Stimulated activated CD4-positive, alpha-beta T cell treated with anti-CD3 and anti-CD28 coated beads, Interleukin-2, amount 100 ng/mL, for 24 hours (primary cell): ENCODE measurements around the gene ZBTB43.
"Not testable (repeated sequence)": the region's sequence is repeated elsewhere in the genome, so short reads cannot be mapped to it uniquely, and the experiment has no call there.

Source experiments
- DNase-seq, 2 donors: peaks; one replicate each; pipeline ENCODE4 v3.0.0-alpha.2; 2020

Gene ZBTB43

DNA sequence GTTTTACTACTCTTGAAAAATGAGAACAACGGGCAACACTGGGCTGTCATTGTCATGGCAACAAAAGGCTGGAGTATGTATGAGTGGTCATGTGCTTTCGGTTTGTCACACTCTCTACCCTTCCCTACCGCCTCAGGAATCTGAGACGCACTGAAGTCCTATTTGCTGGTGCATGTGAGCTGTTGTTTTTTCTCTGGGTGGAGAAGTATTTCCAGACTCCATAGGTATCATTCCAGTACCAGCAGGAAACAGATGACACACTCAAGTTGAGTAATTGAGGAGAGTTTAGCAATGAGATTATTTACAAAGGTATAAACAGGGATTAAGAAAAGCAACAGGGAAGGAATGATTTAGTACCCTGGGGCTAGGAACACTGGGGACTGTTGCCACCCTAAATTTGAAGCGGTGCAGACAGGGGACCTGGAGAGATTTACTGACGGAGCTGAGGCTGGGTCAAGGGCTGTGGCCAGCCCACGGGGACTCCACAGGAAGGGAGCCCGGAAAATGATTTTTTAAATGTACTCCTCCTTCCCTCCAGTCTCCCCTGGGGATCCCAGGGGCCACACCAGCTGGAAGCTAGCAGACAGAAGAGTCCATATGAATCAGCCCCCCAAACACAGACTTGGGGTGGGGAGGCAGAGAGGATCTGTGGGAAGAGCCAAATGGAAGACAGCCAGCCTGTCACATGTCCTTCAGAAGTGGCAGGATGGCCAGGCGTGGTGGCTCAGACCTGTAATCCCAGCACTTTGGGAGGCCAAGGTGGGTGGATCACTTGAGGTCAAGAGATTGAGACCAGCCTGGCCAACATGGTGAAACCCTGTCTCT lies 13.2 kb upstream of the ZBTB43 start:
- DNase-seq: no peak

DNA sequence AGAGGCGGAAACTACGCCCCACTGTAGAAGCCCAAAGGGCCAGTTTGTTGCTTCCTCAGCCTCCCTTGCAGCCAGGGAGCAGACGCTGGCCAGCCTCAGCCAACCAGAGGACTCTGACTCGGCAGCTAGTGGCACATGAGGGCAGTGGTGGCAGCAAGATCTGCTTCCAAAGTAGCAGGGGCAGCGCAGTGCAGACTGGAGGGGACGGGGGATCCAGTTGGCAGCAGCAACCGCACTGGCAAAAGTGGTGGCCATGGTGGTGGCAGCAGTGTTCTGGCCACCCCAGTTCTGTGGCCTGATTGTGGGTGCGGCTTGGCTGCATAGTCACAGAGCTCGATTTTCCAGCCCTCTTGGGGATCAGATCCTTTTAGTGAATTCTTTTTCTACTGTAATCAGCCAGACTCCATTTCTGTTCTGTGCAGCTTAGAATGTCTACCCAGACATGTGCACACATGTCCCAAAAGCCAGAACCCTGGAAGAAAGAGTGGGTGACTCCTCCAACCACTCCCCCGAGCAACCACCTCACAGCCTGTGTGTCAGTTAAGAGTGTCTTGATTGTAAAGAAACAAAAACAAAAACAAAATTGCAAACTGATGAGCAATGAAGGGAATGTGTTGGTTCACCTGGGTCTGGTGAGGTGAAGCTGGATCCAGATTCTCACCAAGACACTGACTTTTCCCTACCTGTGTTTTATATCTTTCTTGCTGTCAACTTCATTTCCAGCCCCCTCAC lies 11.0 kb upstream of the ZBTB43 start:
- DNase-seq: no peak

DNA sequence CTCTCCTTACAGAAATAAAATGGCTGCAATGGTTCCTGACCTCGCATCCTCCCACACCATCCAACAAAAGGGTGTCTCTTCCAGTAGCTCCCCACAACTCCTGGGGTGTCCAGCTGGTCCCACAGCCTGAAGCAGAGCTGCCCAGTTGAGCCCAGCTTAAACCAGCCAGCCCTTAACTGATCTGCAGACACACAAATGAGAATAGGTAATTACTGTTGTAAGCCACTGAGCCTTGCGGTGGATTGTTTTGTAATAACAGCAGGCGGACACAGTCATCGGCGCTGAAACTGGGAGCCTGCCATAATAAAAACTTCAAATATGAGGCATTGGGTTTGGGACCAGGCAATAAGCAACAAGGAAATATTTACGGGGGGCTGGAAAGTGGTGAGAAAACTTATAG lies 10.4 kb upstream of the ZBTB43 start:
- no peak for DNase-seq

DNA sequence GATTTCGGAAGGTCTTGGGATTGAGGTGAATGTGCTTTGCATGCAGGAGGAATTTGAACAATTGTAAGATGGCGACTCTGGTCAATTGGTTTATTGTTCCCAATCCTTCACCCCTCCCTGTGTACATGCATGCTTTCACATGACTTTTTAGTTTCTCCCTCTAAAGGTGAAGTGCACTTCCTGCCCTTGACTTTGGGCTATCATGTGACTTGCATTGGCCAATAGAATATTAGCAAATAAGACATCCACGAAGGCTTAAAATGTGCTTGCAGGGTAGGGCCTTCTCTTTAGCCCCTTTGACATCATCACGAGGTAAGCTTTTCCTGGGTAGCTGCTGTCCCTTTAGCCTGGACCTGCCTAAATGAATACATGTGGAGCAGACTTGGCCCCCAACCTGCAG lies 8.1 kb upstream of the ZBTB43 start:
- DNase-seq: no peak

DNA sequence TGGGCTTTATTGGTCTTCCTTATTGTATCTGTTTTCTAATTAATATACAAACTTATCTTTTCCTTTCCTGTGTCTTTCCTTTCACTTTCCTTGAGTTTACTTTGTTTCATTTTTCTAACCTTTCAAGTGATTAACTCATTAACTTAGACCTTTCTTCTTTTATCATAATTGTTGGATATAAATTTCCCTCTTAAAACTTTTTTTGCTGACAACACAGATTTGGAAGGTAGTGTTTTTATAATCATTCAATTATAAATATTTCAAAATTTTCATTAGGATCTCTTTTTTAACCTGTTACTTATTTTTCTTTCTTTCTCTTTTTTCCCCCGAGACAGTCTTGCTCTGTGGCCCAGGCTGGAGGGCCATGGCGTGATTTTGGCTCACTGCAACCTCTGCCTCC lies 6.9 kb upstream of the ZBTB43 start:
- no peak for DNase-seq

DNA sequence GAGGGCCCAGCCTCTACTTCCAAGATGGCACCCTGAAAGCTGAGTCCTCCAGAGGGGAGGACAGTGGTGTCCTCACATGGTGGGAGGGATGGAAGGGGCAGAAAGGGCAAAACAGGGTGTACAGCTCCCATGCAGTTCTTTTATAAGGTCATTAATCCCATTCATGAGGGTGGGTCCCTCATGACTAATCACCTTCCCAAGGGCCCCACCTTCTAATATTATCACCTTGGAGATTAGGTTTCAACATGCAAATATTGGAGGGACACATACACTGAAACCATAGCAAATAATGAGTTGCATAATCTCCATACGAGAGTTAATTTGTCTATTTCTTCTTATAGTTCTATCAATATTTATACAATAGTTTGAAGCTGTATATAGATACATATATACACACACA lies 5.8 kb upstream of the ZBTB43 start:
- no peak for DNase-seq

DNA sequence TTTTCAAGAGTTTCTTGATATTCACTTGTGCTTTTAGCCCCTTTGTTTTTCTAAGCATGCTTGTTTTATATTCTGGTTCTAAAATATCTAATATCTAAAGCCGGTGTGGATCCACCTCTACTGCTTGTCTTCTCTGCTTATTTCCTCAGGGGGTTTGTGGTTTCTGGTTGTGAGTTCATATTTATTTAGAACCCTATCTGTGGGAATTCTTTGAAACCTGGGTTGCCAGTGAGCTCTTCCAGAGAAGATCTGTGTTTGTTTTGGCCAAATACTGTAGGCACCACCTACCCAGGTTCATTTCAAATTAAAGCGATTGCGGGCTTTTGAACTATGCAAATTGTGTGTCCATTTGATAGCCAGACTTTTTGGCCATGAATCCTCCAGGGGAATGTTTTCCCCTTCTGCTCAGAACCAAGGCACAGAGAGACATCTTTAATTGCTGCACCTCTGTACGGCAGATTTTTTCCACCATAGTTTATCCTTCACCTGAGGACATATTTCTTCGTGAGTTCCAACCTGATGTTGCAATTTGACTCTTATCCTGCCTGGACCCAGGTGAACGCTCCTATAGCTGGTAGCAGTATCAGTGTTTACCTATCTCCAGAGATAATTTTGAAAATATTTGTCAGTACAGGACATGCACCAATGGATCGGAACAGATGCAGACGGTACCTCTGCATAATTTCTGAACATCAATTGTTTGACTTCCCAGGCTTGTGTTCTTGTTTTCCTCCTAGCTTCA lies 2.4 kb upstream of the ZBTB43 start:
- no peak for DNase-seq

DNA sequence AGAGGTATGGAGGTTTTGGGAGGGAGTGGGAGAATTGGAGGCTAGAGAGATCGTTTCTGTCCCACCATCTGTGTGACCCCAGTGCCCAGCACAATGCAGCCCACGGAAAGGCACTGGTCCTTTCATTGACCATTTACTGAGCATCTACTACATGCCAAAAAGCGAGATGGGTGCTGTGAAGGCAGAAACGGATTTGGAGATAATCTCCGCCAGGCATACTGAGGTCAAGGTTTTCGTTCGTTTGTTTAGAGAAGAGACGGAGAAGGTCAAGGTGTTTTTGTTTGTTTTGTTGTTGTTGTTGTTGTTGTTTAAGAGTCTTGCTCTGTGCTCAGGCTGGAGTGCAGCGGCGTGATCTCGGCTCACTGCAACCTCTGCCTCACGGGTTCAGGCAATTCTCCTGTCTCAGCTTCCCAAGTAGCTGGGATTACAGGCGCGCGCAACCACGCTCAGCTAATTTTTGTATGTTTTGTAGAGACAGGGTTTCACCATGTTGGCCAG lies 593 bp upstream of the ZBTB43 start:
- no peak for DNase-seq

DNA sequence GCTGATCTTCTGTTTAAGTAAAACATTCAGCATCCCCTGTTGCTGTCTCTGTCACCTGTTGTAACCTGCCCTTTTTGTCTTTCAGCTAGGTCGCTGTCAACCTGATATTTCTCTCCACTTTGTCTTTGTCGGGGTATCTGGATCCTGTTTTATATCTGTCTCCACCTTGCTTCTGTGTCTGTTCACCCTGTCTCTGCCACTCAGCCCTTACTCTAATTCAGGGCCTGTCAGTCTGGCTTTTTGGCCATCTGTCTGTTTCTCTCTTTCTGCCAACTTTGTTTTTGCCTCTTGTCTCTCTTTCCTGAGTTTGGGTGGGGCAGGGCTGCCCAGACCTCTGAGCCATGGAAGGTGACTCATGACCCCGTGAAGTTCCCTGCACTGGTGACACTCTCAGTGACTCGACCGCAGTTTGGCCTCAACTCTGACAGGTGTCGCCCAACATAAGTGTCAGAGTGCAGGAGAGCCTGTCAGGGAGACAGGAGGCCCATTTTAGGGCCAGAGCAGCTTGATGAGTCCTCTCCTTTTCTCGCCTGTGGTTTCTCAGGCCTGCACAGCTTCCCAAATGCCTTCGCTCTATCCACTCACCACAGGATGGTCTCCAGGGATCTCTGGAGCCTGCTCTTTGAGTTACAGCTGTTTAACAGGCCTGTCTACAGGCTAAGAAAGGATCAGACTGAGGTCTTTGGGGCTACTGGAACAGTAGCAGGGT lies 868 bp downstream of the ZBTB43 start:
- peak; percentile 76 to 81 for DNase-seq

DNA sequence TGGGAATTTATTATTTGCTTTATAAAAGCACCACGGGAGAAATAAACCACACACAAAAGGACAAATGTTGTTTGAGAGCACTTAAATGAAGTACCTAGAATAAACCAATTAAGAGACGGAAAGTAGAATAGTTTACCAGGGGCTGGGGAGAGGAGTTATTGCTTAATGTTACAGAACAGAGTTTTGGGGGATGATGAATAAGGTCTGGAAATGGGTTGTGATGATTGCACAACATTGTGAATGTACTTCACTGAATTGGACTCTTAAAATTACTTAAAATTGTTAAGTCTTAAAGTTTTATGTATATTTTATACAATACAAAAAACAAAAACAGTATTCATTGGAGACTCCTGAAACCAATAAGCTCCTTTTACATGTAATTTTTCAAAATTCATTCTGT lies 1.5 kb downstream of the ZBTB43 start:
- no peak for DNase-seq

DNA sequence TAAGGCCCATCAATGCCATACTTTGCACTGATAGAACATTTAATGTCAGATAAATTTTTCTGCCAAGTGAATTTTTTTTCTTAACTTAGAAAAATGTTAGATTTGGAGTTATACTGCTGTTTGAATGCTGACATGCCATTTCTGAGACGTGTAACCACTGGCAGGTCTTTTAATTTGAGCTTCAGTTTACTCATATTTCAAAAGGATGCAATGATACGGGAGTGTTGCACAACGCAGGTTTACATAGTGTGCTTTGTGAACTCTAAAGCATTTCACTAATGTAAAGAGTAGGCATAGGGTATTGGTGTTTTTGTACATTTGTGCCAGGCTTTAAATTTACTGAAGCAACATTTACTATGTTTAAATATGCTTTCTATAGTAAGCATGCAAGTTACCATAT lies 4.2 kb downstream of the ZBTB43 start:
- no peak for DNase-seq

DNA sequence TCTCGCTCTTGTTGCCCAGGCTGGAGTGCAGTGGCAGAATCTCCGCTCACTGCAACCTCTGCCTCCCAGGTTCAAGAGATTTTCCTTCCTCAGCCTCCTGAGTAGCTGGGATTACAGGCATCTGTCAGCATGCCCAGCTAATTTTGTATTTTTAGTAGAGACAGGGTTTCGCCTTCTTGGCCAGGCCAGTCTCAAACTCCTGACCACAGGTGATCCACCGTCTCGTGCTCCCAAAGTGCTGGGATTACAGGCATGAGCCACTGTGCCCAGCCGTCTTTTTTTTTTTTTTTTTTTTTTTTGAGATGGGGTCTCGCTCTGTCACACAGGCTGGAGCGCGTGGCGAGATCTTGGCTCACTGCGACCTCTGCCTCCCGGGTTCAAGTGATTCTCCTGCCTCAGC lies 5.4 kb downstream of the ZBTB43 start:
- not testable (repeated sequence) for DNase-seq

DNA sequence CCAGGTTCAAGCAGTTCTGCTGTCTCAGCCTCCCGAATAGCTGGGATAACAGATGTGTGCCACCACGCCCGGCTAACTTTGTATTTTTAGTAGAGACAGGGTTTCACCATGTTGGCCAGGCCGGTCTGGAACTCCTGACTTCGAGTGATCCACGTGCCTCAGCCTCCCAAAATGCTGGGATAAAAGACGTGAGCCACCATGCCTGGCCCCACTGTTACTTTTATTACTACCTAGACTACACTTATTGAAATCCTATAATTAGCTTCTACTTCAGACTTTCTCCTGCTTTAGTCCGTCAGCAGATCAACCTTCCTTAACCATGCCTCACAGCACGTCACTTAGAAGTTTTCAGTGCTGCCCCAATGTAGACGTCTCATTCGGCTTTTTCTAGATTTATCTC lies 8.2 kb downstream of the ZBTB43 start:
- no peak for DNase-seq

DNA sequence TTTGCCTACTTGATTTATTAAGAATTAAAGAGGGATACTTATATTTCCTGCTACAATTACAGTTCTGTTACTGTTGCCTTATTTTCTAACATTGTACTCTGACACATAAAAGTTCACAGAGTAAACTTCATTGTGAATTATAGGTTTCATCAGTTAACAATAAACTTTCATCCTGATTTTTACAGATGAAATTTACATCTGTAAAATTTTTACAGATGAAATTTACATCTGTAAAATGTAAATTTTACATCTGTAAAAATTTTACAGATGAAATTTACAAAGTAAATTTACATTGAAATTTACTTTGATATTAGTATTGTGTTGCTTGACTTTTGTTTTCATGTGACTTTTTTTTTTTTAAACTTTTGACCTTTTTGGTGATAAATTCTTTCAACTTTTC lies 9.3 kb downstream of the ZBTB43 start:
- DNase-seq: no peak

DNA sequence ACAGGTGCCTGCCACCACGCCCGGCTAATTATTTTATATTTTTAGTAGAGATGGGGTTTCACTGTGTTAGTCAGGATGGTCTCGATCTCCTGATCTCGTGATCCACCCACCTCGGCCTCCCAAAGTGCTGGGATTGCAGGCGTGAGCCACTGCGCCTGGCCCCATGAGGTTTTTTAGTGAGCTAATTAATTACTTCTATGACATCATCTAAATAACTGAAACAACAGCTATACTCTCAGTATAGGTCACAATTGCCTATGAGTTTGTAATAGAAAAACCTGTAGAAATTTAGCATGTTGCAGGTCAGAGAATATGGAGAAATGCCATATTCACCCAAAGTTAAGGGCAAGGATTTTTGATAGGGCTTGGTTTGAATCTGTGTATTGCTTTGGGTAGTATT lies 12.8 kb downstream of the ZBTB43 start:
- DNase-seq: not testable (repeated sequence)

DNA sequence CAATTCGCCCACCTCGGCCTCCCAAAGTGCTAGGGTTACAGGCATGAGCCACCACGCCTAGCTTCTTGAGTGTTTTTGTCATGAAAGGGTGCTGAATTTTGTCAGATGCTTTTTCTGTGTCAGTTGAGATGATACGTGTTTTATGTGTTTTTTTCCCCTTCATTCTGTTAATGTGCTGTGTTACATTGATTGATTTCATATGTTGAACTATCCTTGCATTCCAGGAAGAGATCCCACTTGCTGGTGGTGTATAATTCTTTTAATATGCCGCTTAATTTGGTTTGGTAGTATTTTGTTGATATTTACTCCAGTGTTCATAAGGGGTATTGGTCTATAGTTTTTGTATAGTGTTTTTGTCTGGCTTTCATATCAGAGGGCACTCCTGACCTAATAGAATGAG lies 13.6 kb downstream of the ZBTB43 start:
- DNase-seq: no peak

DNA sequence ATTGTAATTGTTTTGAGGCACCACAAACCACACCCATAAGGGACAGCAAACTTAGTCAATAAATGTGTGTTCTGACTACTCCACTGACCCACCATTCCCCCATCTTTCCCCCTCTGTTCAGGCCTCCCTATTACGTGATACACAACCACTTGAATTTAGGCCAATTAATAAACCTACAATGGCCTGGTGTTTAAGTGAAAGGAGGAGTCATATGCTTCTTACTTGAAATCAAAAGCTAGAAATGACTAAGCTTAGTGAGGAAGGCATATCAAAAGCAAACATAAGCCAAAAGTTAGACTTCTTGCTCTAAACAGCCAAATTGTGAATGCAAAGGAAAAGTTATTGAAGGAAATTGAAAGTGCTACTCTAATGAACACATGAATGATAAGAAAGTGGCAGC lies 14.6 kb downstream of the ZBTB43 start:
- DNase-seq: no peak

DNA sequence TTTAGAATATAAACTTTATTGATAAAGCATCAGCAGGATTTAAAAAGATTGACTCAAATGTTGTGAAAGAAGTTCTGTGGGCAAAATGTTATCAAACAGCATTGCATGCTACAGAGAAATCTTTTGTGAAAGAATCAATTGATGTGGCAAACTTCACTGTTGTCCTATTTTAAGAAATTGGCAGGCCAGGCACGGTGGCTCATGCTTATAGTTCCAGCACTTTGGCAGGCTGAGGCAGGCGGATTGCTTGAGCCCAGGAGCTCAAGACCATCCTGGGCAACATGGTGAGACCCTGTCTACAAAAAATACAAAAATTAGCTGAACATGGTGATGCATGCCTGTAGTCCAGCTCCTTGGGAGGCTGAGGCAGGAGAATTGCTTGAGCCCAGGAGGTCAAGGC lies 17.4 kb downstream of the ZBTB43 start:
- no peak for DNase-seq

DNA sequence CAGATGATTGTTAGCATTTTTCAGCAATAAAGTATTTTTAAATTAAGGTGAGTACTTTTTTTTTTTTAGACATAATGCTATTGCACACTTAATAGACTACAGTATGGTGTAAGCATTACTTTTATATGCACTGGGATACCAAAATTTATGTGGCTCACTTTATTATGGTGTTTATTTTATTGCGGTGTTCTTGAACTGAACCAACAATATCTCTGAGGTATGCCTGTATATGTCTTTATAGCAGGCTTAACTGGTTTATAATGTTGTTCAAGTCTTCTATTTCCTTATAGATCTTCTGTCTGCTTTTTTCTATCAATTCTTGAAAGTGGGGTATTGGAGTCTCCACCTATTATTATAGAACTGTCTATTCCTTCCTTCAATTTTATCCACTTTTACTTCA lies 18.0 kb downstream of the ZBTB43 start:
- no peak for DNase-seq

DNA sequence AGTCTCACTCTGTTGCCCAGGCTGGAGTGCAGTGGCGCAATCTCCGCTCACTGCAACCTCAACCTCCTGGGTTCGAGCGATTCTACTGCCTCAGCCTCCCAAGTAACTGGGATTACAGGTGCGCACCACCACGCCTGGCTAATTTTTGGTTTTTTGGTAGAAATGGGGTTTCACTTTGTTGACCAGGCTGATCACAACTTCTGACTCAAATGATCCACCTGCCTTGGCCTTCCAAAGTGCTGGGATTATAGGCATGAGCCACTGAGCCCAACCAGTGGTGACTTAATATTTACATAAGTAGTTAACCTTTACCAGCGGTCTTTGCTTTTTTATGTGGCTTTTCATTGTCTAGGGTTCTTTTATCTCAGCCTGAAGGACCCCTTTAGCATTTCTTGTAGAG lies 19.2 kb downstream of the ZBTB43 start:
- DNase-seq: not testable (repeated sequence)

DNA sequence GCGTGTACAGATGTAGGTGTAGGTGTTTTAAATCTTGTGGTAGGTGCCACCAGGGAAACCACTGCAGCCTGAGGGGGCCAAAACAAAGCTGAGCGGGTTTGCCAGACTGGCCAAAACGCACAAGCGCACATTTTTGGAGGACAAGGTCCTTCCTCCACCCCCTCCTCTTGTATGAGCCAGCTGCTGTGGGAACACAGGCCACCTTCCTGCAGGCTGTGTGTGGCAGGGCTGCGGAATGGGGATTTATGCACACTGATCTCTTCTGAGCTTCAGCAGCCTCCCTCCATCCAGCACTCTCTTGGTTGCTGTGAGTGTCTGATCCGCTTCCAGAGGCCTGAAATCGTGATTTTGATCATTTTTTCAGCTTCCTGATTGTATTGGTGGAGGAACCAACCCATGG lies 22.4 kb downstream of the ZBTB43 start:
- DNase-seq: no peak

DNA sequence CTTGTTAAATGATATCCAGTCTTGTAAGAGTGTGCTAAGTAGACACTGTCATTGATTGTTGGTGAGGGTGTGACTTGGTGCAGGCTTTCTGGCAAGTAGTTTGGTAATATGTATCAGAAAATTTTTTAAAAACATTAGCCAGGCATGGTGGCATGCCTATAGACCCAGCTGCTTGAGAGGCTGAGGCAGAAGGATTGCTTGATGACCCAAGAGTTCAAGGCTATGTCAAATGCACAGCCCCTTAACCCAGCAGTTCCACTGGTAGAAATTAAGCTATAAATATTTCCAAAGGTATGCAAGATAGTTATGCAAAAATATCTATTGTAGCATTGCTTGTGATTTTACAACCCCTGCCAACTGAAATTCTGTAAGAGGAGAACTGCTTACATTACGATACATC lies 24.2 kb downstream of the ZBTB43 start:
- no peak for DNase-seq

DNA sequence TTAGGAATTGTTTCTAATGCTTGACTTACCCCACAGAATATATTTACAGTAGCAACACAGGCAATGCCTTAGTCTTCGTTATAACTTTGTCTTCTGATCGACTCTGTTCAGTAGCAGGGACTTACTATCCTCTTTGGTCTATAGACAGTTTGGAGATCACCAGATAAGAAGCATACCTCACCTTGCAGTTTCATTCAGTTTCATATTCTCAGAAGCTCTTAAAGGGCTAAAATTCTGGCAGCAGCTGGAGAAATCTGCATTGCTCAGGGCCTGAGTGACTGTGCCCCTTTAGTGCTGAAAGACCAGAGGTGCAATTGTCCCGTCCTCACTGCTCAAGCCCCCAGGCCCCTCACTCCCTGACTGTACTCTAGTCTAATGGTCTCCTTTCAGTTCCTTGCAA lies 26.0 kb downstream of the ZBTB43 start:
- no peak for DNase-seq
